ENCODE measurements around the gene GRID1. TPM values are rescaled to one million over a fixed set of nuclear protein-coding genes. Genes with fewer than 3 reads are reported as not detected.

GRID1 gene
- total and polyA plus RNA-seq, 5 donors from 2014 or later: not detected

GRCh38 chr10:85861513-85862197 lies 504.9 kb downstream of the GRID1 start:
- no peak for DNase-seq
- H3K4me3 Mint-ChIP-seq: no peak overlapping the region
- H3K27ac Mint-ChIP-seq: peak overlapping the region in 1 of 3 donors; percentile 27
- no peaks in the 10 kb centered on the region for H3K36me3 Mint-ChIP-seq
- Histone ChIP-seq H3K4me1 (ENCODE audit: control insufficient read depth, insufficient read depth, low read length, poor library complexity, severe bottlenecking) (no peaks in the 10 kb centered on the region), H3K9me3 (ENCODE audit: control insufficient read depth in 2 of 2, low read length in 2 of 2) (no peaks in the 10 kb centered on the region), H3K27me3 (ENCODE audit: control insufficient read depth, insufficient read depth, low read length) (no peaks in the 10 kb centered on the region), H3K27ac (ENCODE audit: insufficient read depth, low read length, poor library complexity, severe bottlenecking) (no peak overlapping the region), H3K4me3 (ENCODE audit: low read depth, low read length) (no peak overlapping the region), H3K36me3 (ENCODE audit: control insufficient read depth, insufficient read depth, low read length) (no peaks in the 10 kb centered on the region)
- H3K27me3 Mint-ChIP-seq: no peaks in the 10 kb centered on the region
- peaks cover 0 to 2% (median 0%) of the 10 kb centered on the region in 7 donors for H3K9me3 Mint-ChIP-seq
- H3K4me1 Mint-ChIP-seq: no peaks in the 10 kb centered on the region
- ATAC-seq (ENCODE audit: low read depth in 2 of 2): no peak

- no peak overlapping the region for H3K27ac Mint-ChIP-seq
- no peaks in the 10 kb centered on the region for H3K36me3 Mint-ChIP-seq
- no peak overlapping the region for H3K4me3 ChIP-seq (ENCODE audit: low read depth, low read length)
- no peak overlapping the region for H3K27ac ChIP-seq (ENCODE audit: insufficient read depth, low read length, poor library complexity, severe bottlenecking)
- H3K9me3 ChIP-seq (ENCODE audit: control insufficient read depth in 2 of 2, low read length in 2 of 2): no peaks in the 10 kb centered on the region
- H3K4me1 ChIP-seq (ENCODE audit: control insufficient read depth, insufficient read depth, low read length, poor library complexity, severe bottlenecking): no peaks in the 10 kb centered on the region
- DNase-seq: no peak
- no peaks in the 10 kb centered on the region for H3K27me3 ChIP-seq (ENCODE audit: control insufficient read depth, insufficient read depth, low read length)
- no peaks in the 10 kb centered on the region for H3K4me1 Mint-ChIP-seq
- peaks cover 0 to 2% (median 0%) of the 10 kb centered on the region in 7 donors for H3K9me3 Mint-ChIP-seq
- H3K4me3 Mint-ChIP-seq: no peak overlapping the region
- ATAC-seq (ENCODE audit: low read depth in 2 of 2): no peak
- H3K36me3 ChIP-seq (ENCODE audit: control insufficient read depth, insufficient read depth, low read length): no peaks in the 10 kb centered on the region
- no peaks in the 10 kb centered on the region for H3K27me3 Mint-ChIP-seq
Observed at GRCh38 chr10:85859859-85860258, 506.7 kb downstream of the GRID1 start.

- Histone ChIP-seq H3K9me3 (ENCODE audit: control insufficient read depth in 2 of 2, low read length in 2 of 2) (no peaks in the 10 kb centered on the region), H3K4me1 (ENCODE audit: control insufficient read depth, insufficient read depth, low read length, poor library complexity, severe bottlenecking) (no peaks in the 10 kb centered on the region), H3K36me3 (ENCODE audit: control insufficient read depth, insufficient read depth, low read length) (no peaks in the 10 kb centered on the region), H3K4me3 (ENCODE audit: low read depth, low read length) (no peak overlapping the region), H3K27me3 (ENCODE audit: control insufficient read depth, insufficient read depth, low read length) (no peaks in the 10 kb centered on the region), H3K27ac (ENCODE audit: insufficient read depth, low read length, poor library complexity, severe bottlenecking) (no peak overlapping the region)
- Mint-ChIP-seq H3K27me3 (no peaks in the 10 kb centered on the region), H3K27ac (no peak overlapping the region), H3K9me3 (peaks cover 0 to 2% (median 0%) of the 10 kb centered on the region in 7 donors), H3K36me3 (no peaks in the 10 kb centered on the region), H3K4me1 (no peaks in the 10 kb centered on the region), H3K4me3 (no peak overlapping the region)
- DNase-seq (no peak), ATAC-seq (ENCODE audit: low read depth in 2 of 2) (no peak)
Observed at GRCh38 chr10:85858776-85859515, 507.6 kb downstream of the GRID1 start.

GRCh38 chr10:85857791-85858190 lies 508.8 kb downstream of the GRID1 start:
- Histone ChIP-seq H3K27me3 (ENCODE audit: control insufficient read depth, insufficient read depth, low read length) (no peaks in the 10 kb centered on the region), H3K4me3 (ENCODE audit: low read depth, low read length) (no peak overlapping the region), H3K36me3 (ENCODE audit: control insufficient read depth, insufficient read depth, low read length) (no peaks in the 10 kb centered on the region), H3K27ac (ENCODE audit: insufficient read depth, low read length, poor library complexity, severe bottlenecking) (no peak overlapping the region), H3K9me3 (ENCODE audit: control insufficient read depth in 2 of 2, low read length in 2 of 2) (no peaks in the 10 kb centered on the region), H3K4me1 (ENCODE audit: control insufficient read depth, insufficient read depth, low read length, poor library complexity, severe bottlenecking) (no peaks in the 10 kb centered on the region)
- no peak for DNase-seq
- Mint-ChIP-seq H3K9me3 (peaks cover 0 to 2% (median 0%) of the 10 kb centered on the region in 7 donors), H3K27me3 (no peaks in the 10 kb centered on the region), H3K36me3 (no peaks in the 10 kb centered on the region), H3K4me1 (no peaks in the 10 kb centered on the region), H3K4me3 (no peak overlapping the region), H3K27ac (no peak overlapping the region)
- no peak for ATAC-seq (ENCODE audit: low read depth in 2 of 2)

- H3K36me3 Mint-ChIP-seq: no peaks in the 10 kb centered on the region
- H3K27ac Mint-ChIP-seq: no peak overlapping the region
- peaks cover 0 to 2% (median 0%) of the 10 kb centered on the region in 7 donors for H3K9me3 Mint-ChIP-seq
- no peak overlapping the region for H3K27ac ChIP-seq (ENCODE audit: insufficient read depth, low read length, poor library complexity, severe bottlenecking)
- no peaks in the 10 kb centered on the region for H3K27me3 ChIP-seq (ENCODE audit: control insufficient read depth, insufficient read depth, low read length)
- H3K4me1 Mint-ChIP-seq: no peaks in the 10 kb centered on the region
- H3K4me3 ChIP-seq (ENCODE audit: low read depth, low read length): no peak overlapping the region
- no peaks in the 10 kb centered on the region for H3K9me3 ChIP-seq (ENCODE audit: control insufficient read depth in 2 of 2, low read length in 2 of 2)
- no peaks in the 10 kb centered on the region for H3K36me3 ChIP-seq (ENCODE audit: control insufficient read depth, insufficient read depth, low read length)
- H3K4me1 ChIP-seq (ENCODE audit: control insufficient read depth, insufficient read depth, low read length, poor library complexity, severe bottlenecking): no peaks in the 10 kb centered on the region
- H3K27me3 Mint-ChIP-seq: no peaks in the 10 kb centered on the region
- no peak overlapping the region for H3K4me3 Mint-ChIP-seq
- DNase-seq: no peak
- ATAC-seq (ENCODE audit: low read depth in 2 of 2): no peak
Observed at GRCh38 chr10:85857305-85857704, 509.3 kb downstream of the GRID1 start.

- ATAC-seq (ENCODE audit: low read depth in 2 of 2) (no peak), DNase-seq (no peak)
- Histone ChIP-seq H3K4me3 (ENCODE audit: low read depth, low read length) (no peak overlapping the region), H3K27me3 (ENCODE audit: control insufficient read depth, insufficient read depth, low read length) (no peaks in the 10 kb centered on the region), H3K27ac (ENCODE audit: insufficient read depth, low read length, poor library complexity, severe bottlenecking) (no peak overlapping the region), H3K36me3 (ENCODE audit: control insufficient read depth, insufficient read depth, low read length) (no peaks in the 10 kb centered on the region), H3K4me1 (ENCODE audit: control insufficient read depth, insufficient read depth, low read length, poor library complexity, severe bottlenecking) (no peaks in the 10 kb centered on the region), H3K9me3 (ENCODE audit: control insufficient read depth in 2 of 2, low read length in 2 of 2) (no peaks in the 10 kb centered on the region)
- no peaks in the 10 kb centered on the region for H3K4me1 Mint-ChIP-seq
- no peak overlapping the region for H3K4me3 Mint-ChIP-seq
- no peaks in the 10 kb centered on the region for H3K36me3 Mint-ChIP-seq
- H3K9me3 Mint-ChIP-seq: peaks cover 0 to 5% (median 0%) of the 10 kb centered on the region in 7 donors
- no peaks in the 10 kb centered on the region for H3K27me3 Mint-ChIP-seq
- no peak overlapping the region for H3K27ac Mint-ChIP-seq
Observed at GRCh38 chr10:85851934-85852333, 514.7 kb downstream of the GRID1 start.

- Histone ChIP-seq H3K9me3 (ENCODE audit: control insufficient read depth in 2 of 2, low read length in 2 of 2) (no peaks in the 10 kb centered on the region), H3K27me3 (ENCODE audit: control insufficient read depth, insufficient read depth, low read length) (no peaks in the 10 kb centered on the region), H3K4me3 (ENCODE audit: low read depth, low read length) (no peak overlapping the region), H3K36me3 (ENCODE audit: control insufficient read depth, insufficient read depth, low read length) (no peaks in the 10 kb centered on the region), H3K27ac (ENCODE audit: insufficient read depth, low read length, poor library complexity, severe bottlenecking) (no peak overlapping the region), H3K4me1 (ENCODE audit: control insufficient read depth, insufficient read depth, low read length, poor library complexity, severe bottlenecking) (no peaks in the 10 kb centered on the region)
- ATAC-seq (ENCODE audit: low read depth in 2 of 2) (no peak), DNase-seq (no peak)
- Mint-ChIP-seq H3K4me1 (no peaks in the 10 kb centered on the region), H3K27me3 (no peaks in the 10 kb centered on the region), H3K36me3 (no peaks in the 10 kb centered on the region), H3K4me3 (no peak overlapping the region), H3K9me3 (peaks cover 0 to 5% (median 0%) of the 10 kb centered on the region in 7 donors), H3K27ac (no peak overlapping the region)
Observed at GRCh38 chr10:85851325-85851724, 515.3 kb downstream of the GRID1 start.

GRCh38 chr10:85850736-85851135 lies 515.9 kb downstream of the GRID1 start:
- Mint-ChIP-seq H3K4me1 (no peaks in the 10 kb centered on the region), H3K9me3 (peaks cover 0 to 5% (median 0%) of the 10 kb centered on the region in 7 donors), H3K27me3 (no peaks in the 10 kb centered on the region), H3K36me3 (no peaks in the 10 kb centered on the region), H3K27ac (no peak overlapping the region), H3K4me3 (no peak overlapping the region)
- no peaks in the 10 kb centered on the region for H3K9me3 ChIP-seq (ENCODE audit: control insufficient read depth in 2 of 2, low read length in 2 of 2)
- H3K4me1 ChIP-seq (ENCODE audit: control insufficient read depth, insufficient read depth, low read length, poor library complexity, severe bottlenecking): no peaks in the 10 kb centered on the region
- no peaks in the 10 kb centered on the region for H3K36me3 ChIP-seq (ENCODE audit: control insufficient read depth, insufficient read depth, low read length)
- DNase-seq (no peak), ATAC-seq (ENCODE audit: low read depth in 2 of 2) (no peak)
- no peak overlapping the region for H3K27ac ChIP-seq (ENCODE audit: insufficient read depth, low read length, poor library complexity, severe bottlenecking)
- H3K27me3 ChIP-seq (ENCODE audit: control insufficient read depth, insufficient read depth, low read length): no peaks in the 10 kb centered on the region
- no peak overlapping the region for H3K4me3 ChIP-seq (ENCODE audit: low read depth, low read length)

All from CD4-positive, CD25-positive, alpha-beta regulatory T cell (primary cell).